GM19099 (cell line): Measurements from ENCODE around the gene CHRNB4.

ENCODE experiments used
- POLR2A ChIP-seq: IDR thresholded peaks from 3 replicates; pipeline ENCODE4 v1.6.1; 2011; ENCODE audit warnings: low read depth; ENCODE audit not compliant: insufficient read length; ENCODE audit errors: extremely low read depth

Gene CHRNB4

GRCh38 chr15:78626381-78626995 lies 14.5 kb downstream of the CHRNB4 start:
- no peak for TF ChIP-seq POLR2A

GRCh38 chr15:78625606-78626280 lies 15.3 kb downstream of the CHRNB4 start:
- no peak for TF ChIP-seq POLR2A

GRCh38 chr15:78624651-78625590 lies 16.1 kb downstream of the CHRNB4 start:
- no peak for TF ChIP-seq POLR2A

DNA sequence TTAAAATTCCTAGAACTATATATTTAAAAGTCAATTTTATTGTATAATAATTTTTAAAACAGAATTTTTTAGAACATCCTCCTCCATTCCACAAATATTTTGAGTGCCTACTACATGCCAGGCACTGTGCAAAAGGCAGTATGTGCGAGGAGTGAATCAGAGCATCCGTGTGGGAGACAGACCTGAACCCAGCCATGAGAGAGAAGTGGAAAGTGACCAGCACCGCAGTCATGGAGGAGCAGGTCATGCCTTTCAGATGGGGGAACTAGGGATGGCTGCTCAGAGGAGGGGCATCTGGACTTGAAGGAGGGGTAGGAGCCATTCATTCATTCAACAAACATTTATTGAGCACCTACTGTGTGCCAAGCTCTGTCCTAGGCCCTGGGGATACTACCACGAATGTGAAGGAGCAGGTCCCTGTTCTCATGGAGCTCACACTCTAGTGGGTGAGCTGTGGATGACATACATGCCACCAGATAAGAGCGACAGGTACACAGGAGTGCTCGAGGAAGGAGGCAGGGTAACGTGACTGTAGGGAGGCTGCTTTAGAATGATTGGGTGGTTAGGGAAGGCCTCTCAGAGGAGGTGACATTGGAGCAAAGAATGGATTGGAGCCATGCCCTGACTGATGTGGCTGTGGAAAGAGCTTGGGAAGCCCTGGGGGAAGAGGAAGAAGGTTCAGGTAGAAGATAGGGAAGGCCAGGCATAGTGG lies 17.1 kb downstream of the CHRNB4 start:
- no peak for TF ChIP-seq POLR2A

- no peak for TF ChIP-seq POLR2A
Measured at GRCh38 chr15:78621810-78622402, 19.1 kb downstream of the CHRNB4 start.

DNA sequence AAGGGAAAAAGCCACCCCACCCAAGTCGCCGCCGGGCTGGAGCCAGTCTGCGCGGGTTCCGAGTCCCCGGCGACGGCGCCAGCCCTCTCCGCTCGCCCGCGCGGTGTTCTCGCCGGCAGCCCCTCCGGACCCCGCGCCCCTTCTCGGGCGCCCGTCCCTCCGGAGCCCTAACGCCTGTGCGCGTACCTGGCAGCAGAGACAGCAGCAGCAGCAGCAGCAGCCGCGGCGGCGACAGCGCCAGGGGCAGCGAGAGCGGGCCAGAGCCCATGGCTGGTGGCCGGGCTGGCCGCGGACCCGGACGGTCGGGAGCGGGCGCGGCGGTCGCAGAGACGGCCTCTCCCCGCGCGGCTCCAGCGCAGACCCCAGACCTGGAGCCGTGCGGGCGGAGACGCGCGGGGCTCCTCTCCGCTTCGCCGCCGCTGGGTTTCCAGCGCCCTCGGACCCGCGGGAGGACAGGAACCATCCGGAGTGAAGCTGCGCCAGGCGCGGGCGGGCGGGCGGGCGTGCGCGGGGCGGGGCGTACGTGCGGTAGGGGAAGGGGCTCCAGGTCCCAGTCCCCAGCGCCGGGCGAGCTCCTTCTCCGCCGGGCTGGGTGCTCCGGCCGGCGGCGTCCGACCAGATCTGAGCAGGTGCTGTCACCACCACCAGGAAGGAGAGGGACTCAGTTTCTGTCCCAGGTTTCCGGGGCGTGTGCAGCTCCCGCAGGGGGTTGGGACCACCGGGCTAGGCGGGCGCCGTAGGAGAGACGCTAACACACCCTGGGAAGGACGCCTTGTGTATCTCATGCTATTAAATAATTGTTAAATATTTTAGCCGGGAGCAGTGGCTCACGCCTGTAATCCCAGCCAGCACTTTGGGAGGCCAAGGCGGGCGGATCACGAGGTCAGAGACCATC lies 20.2 kb downstream of the CHRNB4 start, which contains the start of gene CHRNA3:
TSS of gene CHRNA3 (minus strand) at position 470 of the 895 bp plus-strand sequence. CDS start at position 268, 202 bp downstream.
- TF ChIP-seq POLR2A: no peak

DNA sequence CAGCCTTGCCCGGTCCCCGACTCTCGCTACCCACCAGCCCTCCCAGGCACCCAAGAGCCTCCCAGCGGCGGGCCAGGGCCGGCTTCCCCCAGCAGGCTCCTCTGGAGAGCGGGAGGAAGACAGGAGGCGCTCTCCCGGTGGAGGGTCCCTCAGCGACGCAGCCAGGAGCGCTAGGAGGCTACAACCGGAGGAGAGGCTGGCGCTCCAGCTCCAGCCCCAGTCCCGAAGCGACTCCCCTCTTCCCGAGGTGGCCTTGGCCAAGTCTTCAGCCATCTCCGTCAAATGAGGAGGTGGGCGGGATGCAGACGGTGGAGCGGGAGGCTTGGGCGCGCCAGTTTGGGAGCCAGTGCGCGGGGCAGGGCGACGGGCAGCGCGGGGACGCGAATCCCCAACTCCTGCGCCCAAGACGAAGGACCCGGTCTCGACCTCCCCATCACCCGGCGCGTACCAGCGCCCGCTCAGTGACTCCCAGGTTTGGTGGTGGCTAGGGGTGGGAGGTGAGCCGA lies 20.9 kb downstream of the CHRNB4 start:
- TF ChIP-seq POLR2A: no peak

DNA sequence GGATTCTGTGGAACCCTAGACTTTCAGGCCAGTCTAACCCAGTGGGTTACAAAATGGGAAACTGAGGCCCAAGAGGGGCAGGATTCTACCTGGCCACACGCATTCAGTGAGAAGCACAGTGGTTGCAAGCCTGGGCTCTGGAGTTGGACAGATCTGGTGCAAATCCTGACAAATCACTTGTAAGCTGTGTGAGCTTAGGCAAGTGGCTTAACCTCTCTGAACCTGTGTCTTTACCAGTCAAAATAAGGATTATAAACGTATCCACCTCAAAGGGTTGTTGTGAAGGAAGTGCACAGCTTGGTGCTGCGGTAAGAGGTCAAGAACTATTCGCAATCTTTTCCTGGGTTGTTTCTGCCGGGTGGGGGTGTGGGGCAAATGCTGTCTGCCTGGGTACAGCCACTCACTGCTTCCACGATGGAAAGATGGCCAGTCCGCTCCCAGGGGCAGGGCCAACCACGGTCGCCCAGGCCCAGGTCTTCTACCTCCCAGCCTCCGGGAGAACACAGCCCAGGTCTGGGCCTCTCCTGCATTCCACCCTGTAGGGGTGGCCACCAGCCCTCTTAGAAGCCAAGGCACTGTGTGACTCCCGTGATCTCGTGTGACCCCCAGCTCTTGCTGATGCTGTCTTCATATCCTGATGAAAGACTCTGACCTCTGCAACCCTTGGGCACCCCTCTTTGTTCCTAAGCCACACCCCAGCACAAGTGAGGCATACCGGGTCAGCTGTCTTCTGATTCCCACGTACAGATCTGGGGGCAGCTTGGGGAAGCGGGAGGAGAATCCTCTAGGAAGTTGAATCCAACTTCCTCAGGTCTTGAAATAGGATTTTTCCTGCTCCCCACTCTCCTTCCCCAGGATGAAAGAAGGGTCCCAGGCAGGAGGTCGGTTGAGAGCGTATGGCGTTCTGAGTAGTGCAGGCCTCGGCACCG lies 21.7 kb downstream of the CHRNB4 start:
- no peak for TF ChIP-seq POLR2A

DNA sequence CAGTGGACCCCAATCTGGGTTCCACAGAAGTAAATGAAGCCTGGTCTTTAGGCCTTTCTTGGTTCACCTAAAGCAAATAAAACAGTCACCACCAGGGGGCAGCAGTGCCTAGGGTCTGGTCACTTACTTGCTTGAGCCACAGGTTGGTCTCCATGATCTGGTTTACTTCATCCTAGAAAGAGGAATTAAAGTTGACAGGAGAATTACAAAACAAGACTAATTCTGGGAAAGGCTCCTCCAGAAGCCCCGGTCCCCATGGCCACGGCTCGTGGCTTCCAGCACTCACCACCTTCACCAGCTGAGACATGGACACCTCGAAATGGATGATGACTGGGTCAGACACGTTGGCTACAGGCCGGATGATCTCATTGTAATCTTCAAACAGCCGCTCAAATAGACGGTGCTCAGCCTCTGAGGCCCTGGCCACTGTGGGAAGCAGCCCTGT lies 22.5 kb downstream of the CHRNB4 start:
- no peak for TF ChIP-seq POLR2A

DNA sequence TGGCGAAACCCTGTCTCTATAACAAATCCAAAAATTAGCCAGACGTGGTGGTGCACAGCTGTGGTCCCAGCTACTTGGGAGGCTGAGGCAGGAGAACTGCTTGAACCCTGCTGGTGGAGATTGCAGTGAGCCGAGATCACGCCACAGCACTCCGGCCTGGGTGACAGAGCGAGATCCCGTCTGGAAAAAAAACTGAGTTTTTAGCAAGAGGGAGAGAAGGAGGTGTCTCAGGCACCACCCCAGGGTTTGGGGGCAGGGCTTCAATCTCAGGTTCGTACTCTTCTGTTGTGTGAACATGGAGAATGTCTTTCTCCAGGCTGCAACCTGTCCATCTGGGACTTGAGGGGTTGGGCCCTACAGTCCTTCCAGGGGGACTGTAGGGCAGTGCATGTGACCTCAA lies 22.9 kb downstream of the CHRNB4 start:
- no peak for TF ChIP-seq POLR2A

- TF ChIP-seq POLR2A: no peak
Measured at GRCh38 chr15:78617516-78617915, 23.5 kb downstream of the CHRNB4 start.

GRCh38 chr15:78617076-78617475 lies 23.9 kb downstream of the CHRNB4 start:
- TF ChIP-seq POLR2A: no peak

DNA sequence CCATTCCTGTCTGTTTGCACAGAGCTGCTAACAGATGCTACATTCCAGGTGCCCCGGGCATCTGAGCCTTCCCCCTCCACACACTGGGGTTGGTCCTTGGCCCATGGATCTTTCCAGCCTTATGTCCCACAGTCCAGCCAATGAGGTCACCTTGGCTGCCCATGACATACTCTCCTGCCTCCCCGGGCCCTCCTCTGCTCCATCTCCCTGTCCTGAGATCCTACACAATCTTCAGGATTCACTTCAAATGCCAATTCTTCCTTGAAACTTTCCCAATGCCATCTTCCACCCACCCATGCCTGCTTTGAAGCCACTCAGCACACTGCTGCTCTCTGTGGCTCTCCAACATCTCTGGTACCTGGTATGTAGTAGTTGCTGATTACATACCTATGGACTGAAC lies 24.5 kb downstream of the CHRNB4 start:
- no peak for TF ChIP-seq POLR2A

DNA sequence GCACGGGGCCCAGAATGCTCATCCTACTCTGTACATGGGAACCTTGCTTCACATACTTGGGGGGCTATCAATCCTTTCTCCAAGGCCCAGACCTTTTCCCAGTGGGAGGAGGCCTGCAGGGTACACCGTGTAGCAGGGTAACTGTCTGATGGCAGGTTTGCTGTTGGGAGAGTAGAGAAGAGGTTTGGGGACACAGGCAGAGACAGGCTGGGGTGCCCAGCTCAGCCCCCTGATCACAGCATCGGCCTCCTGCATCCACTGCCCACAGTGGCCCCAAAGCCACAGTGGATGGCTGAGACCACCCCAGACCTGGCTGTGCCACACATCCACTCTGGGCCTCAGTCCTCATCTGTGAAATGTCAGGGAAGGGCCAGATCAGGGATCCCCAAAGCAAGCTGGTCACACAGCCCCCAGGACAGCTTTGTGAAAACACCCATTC lies 25.8 kb downstream of the CHRNB4 start:
- TF ChIP-seq POLR2A: no peak
